Hepatocyte (in vitro differentiated cells): ENCODE results near the gene ART1.

Experiments
- CTCF ChIP-seq: fragments of 200-600 bp; sonication (generic); IDR thresholded peaks from 2 replicates; pipeline ENCODE4 v1.5.1; 2016; ENCODE audit warnings: antibody characterized with exemption, mild to moderate bottlenecking; ENCODE audit not compliant: poor library complexity
- EZH2 ChIP-seq: fragments of 200-600 bp; sonication (generic); IDR thresholded peaks from 2 replicates; pipeline ENCODE4 v1.6.1; 2016; ENCODE audit warnings: antibody characterized with exemption, mild to moderate bottlenecking, borderline replicate concordance
- EZH2phosphoT487 ChIP-seq: fragments of 200-600 bp; sonication (generic); IDR thresholded peaks from one replicate; pipeline ENCODE4 v1.6.1; 2018; ENCODE audit warnings: antibody characterized with exemption, mild to moderate bottlenecking, low read depth, moderate library complexity; ENCODE audit not compliant: unreplicated experiment, severe bottlenecking

GRCh38 chr11:3613998-3614741, 30.8 kb upstream of the ART1 start:
- TF ChIP-seq CTCF (no peak), EZH2 (no peak), EZH2phosphoT487 (no peak)
